ENCODE measurements around the gene FOXN1. TPM values are rescaled to one million over a fixed set of nuclear protein-coding genes. Genes with fewer than 3 reads are reported as not detected.

The FOXN1 gene
- total RNA-seq, 2 donors from 2014 or later, result 0.52 TPM; not detected in 1

- ATAC-seq (no peak), DNase-seq (peak in 1 of 4 donors; percentile 19)
- WGBS, 2 donors, result 65 to 82% methylated on average over 2 to 9 of the region's 9 CpGs
- intact Hi-C loops (cut with DNase I), result no loop called here
- Histone ChIP-seq H3K36me3 (replicated peaks in 1 of 2; ENCODE audit: insufficient read depth in 1 of 2, low read depth in 2 of 2) (no peaks in the 10 kb centered on the region), H3K4me3 (no peak overlapping the region), H3K27ac (peak overlapping the region in 2 of 4 donors; percentile 22 to 37), H3K9me3 (no peaks in the 10 kb centered on the region), H3K27me3 (no peaks in the 10 kb centered on the region), H3K4me1 (peaks cover 35% of the 10 kb centered on the region)
- TF ChIP-seq, protein P1, sequence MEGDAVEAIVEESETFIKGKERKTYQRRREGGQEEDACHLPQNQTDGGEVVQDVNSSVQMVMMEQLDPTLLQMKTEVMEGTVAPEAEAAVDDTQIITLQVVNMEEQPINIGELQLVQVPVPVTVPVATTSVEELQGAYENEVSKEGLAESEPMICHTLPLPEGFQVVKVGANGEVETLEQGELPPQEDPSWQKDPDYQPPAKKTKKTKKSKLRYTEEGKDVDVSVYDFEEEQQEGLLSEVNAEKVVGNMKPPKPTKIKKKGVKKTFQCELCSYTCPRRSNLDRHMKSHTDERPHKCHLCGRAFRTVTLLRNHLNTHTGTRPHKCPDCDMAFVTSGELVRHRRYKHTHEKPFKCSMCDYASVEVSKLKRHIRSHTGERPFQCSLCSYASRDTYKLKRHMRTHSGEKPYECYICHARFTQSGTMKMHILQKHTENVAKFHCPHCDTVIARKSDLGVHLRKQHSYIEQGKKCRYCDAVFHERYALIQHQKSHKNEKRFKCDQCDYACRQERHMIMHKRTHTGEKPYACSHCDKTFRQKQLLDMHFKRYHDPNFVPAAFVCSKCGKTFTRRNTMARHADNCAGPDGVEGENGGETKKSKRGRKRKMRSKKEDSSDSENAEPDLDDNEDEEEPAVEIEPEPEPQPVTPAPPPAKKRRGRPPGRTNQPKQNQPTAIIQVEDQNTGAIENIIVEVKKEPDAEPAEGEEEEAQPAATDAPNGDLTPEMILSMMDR (IDR thresholded peaks at IDR 0.05), result no peak
- TF ChIP-seq POLR2A (IDR thresholded peaks at IDR 0.05), result no peak
Observed at GRCh38 chr17:28499364-28499664, 6.8 kb upstream of the FOXN1 start.

DNA sequence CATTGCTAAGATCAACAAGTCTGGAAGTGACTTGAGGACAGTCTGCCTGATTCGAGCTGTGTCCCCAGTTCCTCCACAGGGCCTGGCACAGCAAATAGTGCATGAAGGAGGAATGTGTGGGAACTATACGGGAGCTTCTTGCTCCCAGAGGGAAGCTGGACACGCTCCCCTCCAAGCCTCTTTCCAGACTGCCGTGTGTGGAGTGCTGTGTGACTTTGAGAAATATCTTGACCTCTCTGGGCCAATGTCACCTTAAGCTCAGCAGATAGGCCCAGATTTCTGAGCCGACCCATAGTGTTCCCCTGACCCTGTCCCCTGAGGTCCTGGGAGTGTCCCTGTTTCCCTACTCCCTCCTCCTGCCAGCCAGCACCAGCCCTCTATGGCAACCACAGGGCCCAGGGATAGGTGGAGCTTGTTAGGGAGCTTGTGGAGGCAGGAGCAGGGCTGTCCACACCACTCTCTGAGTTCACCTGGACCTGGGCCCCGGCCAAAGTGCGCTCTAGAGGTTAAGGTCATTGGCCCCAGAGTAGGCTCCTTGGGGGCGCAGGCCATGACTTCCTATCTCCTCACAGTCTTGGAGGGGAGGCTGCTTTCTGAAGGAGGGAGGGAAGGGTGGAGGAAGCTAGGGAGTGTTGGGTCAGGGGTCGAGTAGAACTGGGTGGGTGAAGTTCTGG lies 6.3 kb upstream of the FOXN1 start:
- Histone ChIP-seq H3K27me3 (no peaks in the 10 kb centered on the region), H3K4me1 (peaks cover 35% of the 10 kb centered on the region), H3K36me3 (replicated peaks in 1 of 2; ENCODE audit: insufficient read depth in 1 of 2, low read depth in 2 of 2) (no peaks in the 10 kb centered on the region), H3K4me3 (no peak overlapping the region), H3K9me3 (no peaks in the 10 kb centered on the region), H3K27ac (no peak overlapping the region)
- intact Hi-C loops (cut with DNase I), result no loop called here
- no peak for DNase-seq
- TF ChIP-seq POLR2A (IDR thresholded peaks at IDR 0.05), result no peak
- TF ChIP-seq, protein P1 (IDR thresholded peaks at IDR 0.05), result no peak
- WGBS, 2 donors, result 69 to 75% methylated on average over 9 of the region's 9 CpGs
- ATAC-seq, result no peak

GRCh38 chr17:28500712-28501379 lies 5.3 kb upstream of the FOXN1 start:
- ATAC-seq, result no peak
- WGBS, 2 donors, result 70% methylated on average over 9 to 13 of the region's 13 CpGs
- no peak overlapping the region for H3K4me3 ChIP-seq
- peaks cover 35% of the 10 kb centered on the region for H3K4me1 ChIP-seq
- no peak for DNase-seq
- intact Hi-C loops (cut with DNase I), result no loop called here
- no peaks in the 10 kb centered on the region for H3K9me3 ChIP-seq
- H3K27ac ChIP-seq, result no peak overlapping the region
- no peaks in the 10 kb centered on the region for H3K36me3 ChIP-seq (replicated peaks in 1 of 2; ENCODE audit: insufficient read depth in 1 of 2, low read depth in 2 of 2)
- no peak for TF ChIP-seq POLR2A (IDR thresholded peaks at IDR 0.05)
- TF ChIP-seq, protein P1 (IDR thresholded peaks at IDR 0.05), result no peak
- H3K27me3 ChIP-seq, result no peaks in the 10 kb centered on the region

DNA sequence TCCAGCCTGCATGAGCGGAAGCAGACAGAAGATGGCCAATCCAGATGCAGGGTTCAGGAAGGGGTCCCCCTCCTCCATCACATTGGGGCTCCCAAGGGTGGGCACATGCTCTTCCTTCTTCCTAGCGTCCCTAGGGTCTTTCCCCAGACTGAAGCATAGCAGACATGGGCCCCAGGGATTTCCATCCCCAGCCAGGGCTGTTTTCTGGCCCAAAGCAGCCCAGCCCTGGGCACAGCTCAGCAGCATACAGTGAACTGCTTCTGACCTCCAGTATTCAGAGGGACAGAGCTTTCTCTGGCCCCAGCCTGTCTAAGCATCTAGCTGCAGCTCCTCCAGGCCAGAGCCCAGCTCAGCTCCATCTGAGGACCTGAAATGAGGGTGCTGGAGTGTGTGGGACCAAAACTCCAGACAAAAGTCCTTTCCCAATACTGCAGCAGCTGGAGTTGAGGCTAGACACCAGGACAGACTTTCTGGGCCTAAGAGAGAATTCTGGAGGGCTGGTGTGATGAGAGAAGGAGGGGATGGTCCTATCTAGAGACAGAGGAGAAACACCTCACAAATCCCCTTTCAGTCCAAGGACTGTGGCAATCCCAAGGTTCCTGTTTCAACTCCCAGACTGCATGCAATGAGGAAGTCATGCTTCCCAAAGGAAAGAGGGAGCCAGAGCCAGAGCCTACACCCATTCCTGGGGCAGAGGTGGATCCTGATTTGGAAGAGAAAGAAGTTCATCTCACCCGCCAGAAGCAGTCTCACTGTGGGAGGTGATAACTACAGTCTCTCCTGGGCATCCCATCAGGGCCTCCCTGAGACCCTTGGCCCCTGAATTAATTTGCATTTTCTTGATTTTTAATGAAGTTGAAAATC lies 4.5 kb upstream of the FOXN1 start:
- DNase-seq (no peak), ATAC-seq (no peak)
- Histone ChIP-seq H3K4me3 (no peak overlapping the region), H3K27me3 (no peaks in the 10 kb centered on the region), H3K36me3 (replicated peaks in 1 of 2; ENCODE audit: insufficient read depth in 1 of 2, low read depth in 2 of 2) (no peaks in the 10 kb centered on the region), H3K4me1 (peaks cover 28% of the 10 kb centered on the region), H3K27ac (no peak overlapping the region), H3K9me3 (no peaks in the 10 kb centered on the region)
- 72 to 90% methylated on average over 2 to 3 of the region's 3 CpGs for WGBS, 2 donors
- no peak for TF ChIP-seq POLR2A (IDR thresholded peaks at IDR 0.05)
- TF ChIP-seq, protein P1 (IDR thresholded peaks at IDR 0.05), result no peak
- intact Hi-C loops (cut with DNase I), result no loop called here

All from body of pancreas (tissue), 4 donors.